NCI-H2081 treated with DMSO at 0.1 percent for 48 hours (cell line): ENCODE data around the gene LYG2.
"Not testable (repeated sequence)": the region's sequence is repeated elsewhere in the genome, so short reads cannot be mapped to it uniquely, and the experiment has no call there.

Source experiments
- DNase-seq: peaks from one replicate; lab custom pipeline; 2025; lab: John Stamatoyannopoulos, UW

Gene LYG2

GRCh38 chr2:99255491-99256318, at the start of gene LYG2:
Gene LYG2, minus strand, starts transcription at chr2:99255666. Its CDS starts 1,406 bp downstream, at chr2:99254260.
- DNase-seq, result no peak

GRCh38 chr2:99301097-99301496, 45.6 kb upstream of the LYG2 start, which contains the start of gene LYG1:
Gene LYG1, minus strand, starts transcription at chr2:99301197. Its CDS starts 5,527 bp downstream, at chr2:99295670.
- not testable (repeated sequence) for DNase-seq

- no peak for DNase-seq
Measured at GRCh38 chr2:99299580-99299979, 44.1 kb upstream of the LYG2 start.

GRCh38 chr2:99297994-99298393, 42.5 kb upstream of the LYG2 start:
- DNase-seq, result no peak

- DNase-seq, result no peak
Measured at GRCh38 chr2:99285526-99285925, 30.1 kb upstream of the LYG2 start.

- DNase-seq, result no peak
Measured at GRCh38 chr2:99279969-99280695, 24.7 kb upstream of the LYG2 start.

GRCh38 chr2:99278793-99279291, 23.4 kb upstream of the LYG2 start:
- no peak for DNase-seq

- DNase-seq, result not testable (repeated sequence)
Measured at GRCh38 chr2:99278195-99278765, 22.8 kb upstream of the LYG2 start.

- no peak for DNase-seq
Measured at GRCh38 chr2:99275882-99276281, 20.4 kb upstream of the LYG2 start.

- no peak for DNase-seq
Measured at GRCh38 chr2:99261242-99261641, 5.8 kb upstream of the LYG2 start.

GRCh38 chr2:99260184-99260583, 4.7 kb upstream of the LYG2 start:
- no peak for DNase-seq

GRCh38 chr2:99259465-99259864, 4.0 kb upstream of the LYG2 start:
- no peak for DNase-seq

GRCh38 chr2:99256677-99257076, 1.2 kb upstream of the LYG2 start:
- no peak for DNase-seq

- no peak for DNase-seq
Measured at GRCh38 chr2:99249951-99250350, 5.5 kb downstream of the LYG2 start.

GRCh38 chr2:99242151-99242550, 13.3 kb downstream of the LYG2 start:
- no peak for DNase-seq

- DNase-seq, result no peak
Measured at GRCh38 chr2:99240431-99240830, 15.0 kb downstream of the LYG2 start.

- DNase-seq, result no peak
Measured at GRCh38 chr2:99238599-99238998, 16.9 kb downstream of the LYG2 start.

GRCh38 chr2:99233177-99233576, 22.3 kb downstream of the LYG2 start:
- not testable (repeated sequence) for DNase-seq

GRCh38 chr2:99217929-99218501, 37.5 kb downstream of the LYG2 start:
- DNase-seq, result no peak

- no peak for DNase-seq
Measured at GRCh38 chr2:99216096-99216495, 39.4 kb downstream of the LYG2 start.

- no peak for DNase-seq
Measured at GRCh38 chr2:99205491-99205890, 50.0 kb downstream of the LYG2 start.

- DNase-seq, result no peak
Measured at GRCh38 chr2:99201959-99202678, 53.3 kb downstream of the LYG2 start.
